Hematopoietic multipotent progenitor cell treated with erythropoietin and hydrocortisone succinate and interleukin-3 and kit ligand, for 6 days (in vitro differentiated cells): ENCODE data around the gene ZNF775.

Source experiments
- DNase-seq: peaks from one replicate; pipeline ENCODE4 v3.0.0-alpha.2; 2015

Gene ZNF775

GRCh38 chr7:150351587-150352194 is 27.4 kb upstream of the ZNF775 start:
- DNase-seq = no peak

GRCh38 chr7:150355666-150356059 is 23.5 kb upstream of the ZNF775 start:
- DNase-seq = no peak

DNA sequence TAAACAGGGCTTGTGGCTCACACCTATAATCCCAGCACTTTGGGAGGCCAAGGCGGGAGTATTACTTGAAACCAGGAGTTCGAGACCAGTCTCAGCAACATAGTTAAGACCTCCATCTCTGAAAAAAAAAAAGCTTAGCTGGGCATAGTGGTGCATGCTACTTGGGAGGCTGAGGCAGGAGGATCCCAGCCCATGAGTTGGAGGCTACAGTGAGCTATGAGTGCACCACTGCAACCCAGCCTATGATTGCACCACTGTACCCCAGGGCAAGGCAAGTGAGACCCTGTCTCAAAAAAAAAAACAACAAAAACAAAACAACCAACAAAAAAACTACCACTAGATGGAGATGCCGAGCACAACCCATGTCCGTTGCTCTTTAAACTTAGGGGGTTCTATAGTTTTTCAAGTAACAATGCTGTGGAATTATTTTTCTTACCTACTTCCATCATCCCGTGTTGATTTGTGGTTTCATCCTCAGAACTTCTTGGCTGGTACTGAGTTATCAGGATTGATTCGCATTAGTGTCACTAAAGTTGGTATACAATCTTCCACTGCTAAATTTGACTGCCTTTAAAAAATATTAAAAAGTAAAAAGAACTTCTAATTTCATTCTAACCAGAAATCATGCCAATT is 22.7 kb upstream of the ZNF775 start:
- peak; percentile 80 for DNase-seq

GRCh38 chr7:150357270-150357669 is 21.9 kb upstream of the ZNF775 start:
- peak; percentile 58 for DNase-seq

DNA sequence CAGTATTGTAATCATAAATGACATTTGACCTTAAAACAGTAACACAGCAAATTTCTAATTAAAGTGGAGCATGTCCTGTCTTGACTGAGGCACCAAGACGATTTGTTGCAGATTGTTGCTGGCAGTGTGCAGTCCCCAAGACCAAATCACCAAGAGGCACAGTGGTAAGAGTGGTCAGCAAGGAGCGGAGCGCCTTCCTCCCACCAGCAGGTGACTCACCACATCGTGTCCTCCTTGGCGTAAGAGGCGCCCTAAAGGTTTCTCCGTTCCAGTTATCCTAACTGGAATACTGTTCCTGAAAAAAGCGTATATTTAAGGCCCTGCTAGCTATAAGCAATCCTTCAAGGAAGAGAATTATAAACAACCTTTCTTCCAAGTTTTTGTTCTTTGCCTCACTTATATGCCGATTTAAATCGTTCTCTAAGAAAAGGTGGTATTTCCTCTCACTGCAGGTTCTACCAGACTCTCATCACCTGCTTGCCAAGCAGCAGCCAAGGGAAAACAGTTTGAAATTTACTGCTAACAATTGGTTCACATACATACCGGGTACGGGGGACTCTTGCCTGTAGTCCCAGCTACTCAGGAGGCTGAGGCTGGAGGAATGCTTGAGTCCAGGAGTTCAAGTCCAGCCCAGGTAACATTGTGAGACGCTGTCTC is 21.2 kb upstream of the ZNF775 start:
- DNase-seq = no peak

GRCh38 chr7:150358433-150358832 is 20.7 kb upstream of the ZNF775 start:
- DNase-seq = no peak

GRCh38 chr7:150358988-150359621 is 20.0 kb upstream of the ZNF775 start:
- no peak for DNase-seq

DNA sequence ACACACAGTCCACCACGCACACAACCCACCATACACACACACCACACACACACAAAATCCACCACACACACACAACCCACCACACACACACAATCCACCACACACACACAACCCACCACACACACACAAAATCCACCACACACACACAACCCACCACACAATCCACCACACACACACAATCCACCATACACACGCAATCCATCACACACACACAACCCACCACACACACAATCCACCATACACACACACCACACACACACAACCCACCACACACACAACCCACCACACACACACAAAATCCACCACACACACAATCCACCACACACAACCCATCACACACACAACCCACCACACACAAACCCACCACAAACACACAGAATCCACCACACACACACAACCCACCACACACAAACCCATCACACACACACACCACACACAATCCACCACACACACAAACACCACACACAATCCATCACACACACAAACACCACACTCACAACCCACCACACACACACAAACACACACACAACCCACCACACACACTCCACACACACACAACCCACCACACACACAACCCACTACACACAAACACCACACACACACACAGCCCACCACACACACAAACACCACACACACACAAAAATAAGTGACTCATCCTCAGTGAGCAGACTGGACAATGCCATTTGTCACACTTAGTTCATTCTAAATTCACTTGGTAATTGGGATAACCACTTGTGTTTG is 19.3 kb upstream of the ZNF775 start:
- DNase-seq = no peak

GRCh38 chr7:150360363-150361058 is 18.6 kb upstream of the ZNF775 start:
- no peak for DNase-seq

DNA sequence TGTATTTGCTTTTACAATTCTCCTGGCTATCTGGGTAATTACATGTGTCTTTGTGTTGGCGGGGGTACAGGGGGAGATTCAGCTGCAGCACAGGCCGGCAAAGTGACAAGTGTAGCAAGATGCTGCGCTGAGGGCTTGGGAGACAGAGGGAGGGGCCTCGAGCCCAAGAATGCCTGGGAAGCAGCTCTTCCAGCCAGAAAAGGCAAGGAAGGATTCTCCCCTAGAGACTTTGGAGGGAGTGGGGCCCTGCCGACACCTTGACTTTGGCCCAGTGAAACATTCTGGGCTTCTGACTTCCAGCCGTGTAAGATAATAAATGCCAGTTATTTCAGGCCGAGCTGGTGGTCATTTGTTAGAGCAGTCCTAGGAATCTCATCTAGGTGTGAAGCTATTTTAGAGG is 17.7 kb upstream of the ZNF775 start:
- no peak for DNase-seq

DNA sequence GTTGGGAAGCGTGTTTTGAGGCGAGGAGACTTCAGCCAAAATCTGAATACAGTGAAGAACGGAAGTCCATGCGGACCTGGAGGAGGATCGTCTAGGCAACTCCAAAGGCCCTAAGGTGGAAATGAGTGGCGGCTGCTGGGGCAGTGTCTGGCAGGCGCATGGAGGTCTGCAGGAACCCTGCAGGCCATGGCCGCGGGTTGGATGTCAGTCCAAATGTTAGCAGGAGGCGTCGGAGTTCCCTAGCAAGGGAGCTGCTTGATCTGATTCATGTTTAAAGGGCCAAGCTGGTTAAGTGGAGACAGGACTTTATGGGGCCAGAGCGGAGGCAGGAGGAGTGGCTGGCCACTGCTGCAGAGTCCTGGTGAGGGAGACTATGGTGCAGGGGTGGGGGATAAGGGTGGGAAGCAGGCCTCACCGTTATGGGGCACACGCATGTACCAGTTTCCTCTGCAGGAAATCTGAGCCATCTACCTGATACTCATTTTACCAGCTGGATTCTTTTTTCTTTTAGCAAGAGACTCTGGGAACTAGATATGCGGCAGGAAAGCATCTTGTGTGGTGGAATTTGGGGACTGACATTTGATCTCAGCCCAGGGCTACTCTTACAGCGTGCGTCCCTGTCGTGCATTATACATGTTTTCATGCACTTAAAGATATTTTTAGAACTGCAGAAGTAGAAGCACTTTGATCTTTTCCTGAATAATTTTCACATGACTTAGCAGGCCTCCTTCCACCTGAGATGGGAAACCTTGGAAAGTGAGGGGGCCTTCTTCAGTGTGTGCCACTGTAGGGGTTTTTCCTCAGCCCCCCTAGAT is 17.1 kb upstream of the ZNF775 start:
- no peak for DNase-seq

DNA sequence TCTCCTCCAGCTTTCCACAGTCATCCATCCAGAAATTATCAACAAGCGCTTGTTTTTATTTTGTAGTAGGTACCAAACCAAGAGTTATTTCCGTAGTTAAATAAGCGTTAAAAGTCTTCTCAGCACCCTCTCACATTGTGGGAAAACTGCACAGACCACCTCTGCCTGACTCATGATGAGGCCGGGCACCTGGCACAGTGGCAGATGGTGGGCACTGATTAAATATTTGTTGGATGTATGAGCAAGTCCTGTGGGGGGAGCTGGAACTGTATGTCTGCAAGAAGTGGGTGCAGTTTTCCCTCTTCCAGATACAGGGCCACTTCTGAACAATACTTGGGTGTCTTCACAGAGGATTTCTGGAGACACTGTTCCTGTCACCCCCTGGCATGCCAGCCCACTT is 15.8 kb upstream of the ZNF775 start:
- peak; percentile 88 for DNase-seq

- peak; percentile 60 for DNase-seq
Observed at GRCh38 chr7:150363872-150364271, 15.3 kb upstream of the ZNF775 start.

- DNase-seq = no peak
Observed at GRCh38 chr7:150365194-150365593, 13.9 kb upstream of the ZNF775 start.

DNA sequence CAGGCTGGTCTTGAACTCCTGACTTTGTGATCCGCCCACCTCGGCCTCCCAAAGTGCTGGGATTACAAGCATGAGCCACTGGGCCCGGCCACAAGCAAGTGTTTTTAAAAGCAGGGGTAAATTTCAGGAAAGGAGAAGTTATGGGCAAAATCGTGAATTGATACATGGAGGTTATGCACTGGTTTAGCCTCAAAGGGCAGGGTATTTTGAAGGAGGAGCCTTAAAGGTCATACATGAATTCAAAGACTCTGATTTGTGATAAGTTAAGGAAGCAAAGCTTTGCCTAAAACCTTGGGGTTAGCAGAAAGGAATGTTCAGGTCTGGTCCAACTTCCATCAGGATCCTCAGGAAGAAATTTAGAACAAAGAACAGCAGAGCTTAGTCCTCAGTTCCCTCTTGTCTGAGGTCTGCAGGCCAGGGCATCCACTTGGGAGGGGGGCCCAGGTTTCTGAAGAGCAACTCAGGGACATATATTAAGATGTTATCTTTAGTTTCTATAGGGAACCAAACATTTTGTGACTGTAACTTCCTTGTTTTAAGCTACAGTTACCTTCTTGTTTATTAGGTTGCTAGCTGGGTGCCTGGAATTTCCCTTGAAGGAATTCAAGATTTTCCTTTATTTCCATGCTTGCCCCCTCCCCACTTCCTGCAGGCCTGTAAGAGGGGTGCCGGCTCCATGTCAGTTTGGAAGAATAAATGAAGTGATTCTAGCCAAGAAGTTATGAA is 13.3 kb upstream of the ZNF775 start:
- DNase-seq = peak; percentile 58

DNA sequence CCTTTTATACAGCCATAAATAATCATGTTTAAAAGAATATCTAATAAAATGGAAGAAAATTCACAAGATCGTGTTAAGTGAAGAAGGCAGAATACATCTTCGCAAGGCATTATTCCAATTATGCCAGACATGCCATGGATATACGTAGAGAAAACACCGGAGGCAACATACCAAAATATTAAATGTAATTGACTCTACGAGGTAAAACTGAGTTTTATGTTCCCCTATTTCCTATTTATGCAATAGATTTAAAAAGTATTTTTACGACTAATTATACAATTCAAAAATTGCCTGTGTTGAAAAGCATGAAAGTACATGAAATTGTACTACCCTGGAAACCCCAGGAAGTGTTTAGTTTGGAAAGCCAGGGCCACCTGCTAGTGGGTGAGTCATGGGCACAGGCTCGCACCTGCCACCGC is 11.4 kb upstream of the ZNF775 start:
- DNase-seq = peak; percentile 39

DNA sequence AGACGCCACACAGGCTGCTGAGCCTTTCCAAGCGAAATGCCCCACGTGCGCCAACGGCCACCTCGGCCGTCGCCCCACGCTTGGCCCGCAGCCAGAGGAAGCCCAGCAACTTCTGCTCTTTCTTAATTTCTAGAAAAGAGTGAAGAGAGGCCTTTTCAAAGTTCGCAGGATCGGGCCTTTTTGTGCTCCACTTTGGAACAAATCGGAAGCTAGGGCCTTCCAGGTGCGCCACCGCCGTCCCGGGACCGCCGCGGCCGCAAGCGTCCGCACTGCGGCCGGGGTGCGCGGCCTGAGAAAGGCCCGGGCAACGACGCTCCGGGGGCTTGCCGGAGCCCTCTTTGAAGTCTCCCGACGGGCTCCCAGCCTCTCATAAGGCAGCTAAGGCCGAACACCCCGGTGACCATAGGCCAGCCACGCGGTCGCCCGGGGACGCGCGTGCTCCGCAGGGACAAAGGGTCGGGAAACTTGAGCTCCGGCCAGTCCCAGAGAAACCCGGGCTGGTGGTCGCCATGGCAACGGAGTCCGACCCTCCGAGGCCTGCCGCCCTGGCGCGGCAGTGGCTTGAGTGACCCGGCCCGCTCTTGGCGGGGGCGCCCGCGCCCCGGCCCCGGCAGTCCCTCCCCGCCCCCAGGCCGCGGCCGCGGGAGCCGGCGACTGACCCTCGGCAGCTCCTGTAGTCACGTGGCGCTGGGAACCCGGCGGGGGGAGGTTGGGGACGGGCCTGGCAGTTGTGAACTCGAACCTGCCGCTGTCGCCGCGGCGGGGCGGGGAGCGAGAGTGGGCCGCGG is 10.8 kb upstream of the ZNF775 start, which contains the start of gene REPIN1:
REPIN1 (plus strand) TSS at position 727 of the 788 bp plus-strand sequence. CDS start 890 bp downstream, outside the sequence.
- DNase-seq = peak; percentile 95

GRCh38 chr7:150368884-150369747 is 10.0 kb upstream of the ZNF775 start:
- DNase-seq = peak; percentile 78
